T follicular helper cell (primary cell): ENCODE results near the gene SORCS2.

Experiments
- DNase-seq: peaks from one replicate; pipeline ENCODE4 v3.0.0-alpha.2; 2020; ENCODE audit warnings: low read depth

Gene SORCS2

DNA sequence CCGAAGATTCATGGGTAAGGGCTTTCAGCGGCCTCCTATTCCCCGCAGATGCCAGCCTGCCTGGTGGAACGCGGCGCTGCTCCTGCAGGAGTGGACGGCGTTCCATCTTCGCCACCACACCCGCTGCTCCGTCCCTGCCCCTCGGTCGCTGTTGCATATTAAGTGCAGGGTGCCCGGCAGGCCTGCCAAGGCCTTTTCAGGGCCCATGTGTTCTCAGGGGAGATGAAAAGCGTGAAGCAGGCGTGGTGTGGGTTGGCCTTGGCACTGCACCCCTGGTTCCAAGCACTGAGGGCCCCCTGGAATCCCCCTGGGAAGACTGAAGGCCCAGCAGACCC lies 52.0 kb downstream of the SORCS2 start:
- no peak for DNase-seq

DNA sequence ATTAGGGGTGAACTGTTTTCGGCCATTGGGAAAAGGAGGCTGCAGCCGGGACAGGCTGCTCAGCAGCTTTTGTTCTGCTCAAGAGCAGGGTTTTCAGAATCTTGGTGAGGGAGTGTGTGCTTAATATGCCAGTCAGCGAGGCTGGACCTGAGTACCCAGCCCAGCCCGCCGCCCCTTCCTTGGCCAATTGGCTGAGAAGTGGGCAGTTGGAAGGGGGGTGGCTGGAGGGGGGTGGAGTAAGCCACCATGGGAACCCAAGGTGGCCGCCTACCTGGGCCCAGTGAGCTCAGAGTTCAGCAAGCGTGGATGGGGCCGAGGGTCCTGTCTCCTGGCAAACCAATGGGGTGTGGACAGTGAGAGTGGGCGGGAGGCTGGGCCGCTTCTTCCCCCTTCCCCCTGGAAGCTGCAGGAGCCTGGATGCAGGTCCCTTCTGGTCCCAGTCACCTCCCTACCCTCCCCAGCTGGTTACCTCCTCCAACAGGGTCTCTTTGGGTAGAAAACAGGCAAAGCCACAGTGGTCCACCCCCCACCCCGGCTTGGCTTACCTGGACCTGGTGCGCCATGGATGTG lies 52.5 kb downstream of the SORCS2 start:
- DNase-seq, result no peak

DNA sequence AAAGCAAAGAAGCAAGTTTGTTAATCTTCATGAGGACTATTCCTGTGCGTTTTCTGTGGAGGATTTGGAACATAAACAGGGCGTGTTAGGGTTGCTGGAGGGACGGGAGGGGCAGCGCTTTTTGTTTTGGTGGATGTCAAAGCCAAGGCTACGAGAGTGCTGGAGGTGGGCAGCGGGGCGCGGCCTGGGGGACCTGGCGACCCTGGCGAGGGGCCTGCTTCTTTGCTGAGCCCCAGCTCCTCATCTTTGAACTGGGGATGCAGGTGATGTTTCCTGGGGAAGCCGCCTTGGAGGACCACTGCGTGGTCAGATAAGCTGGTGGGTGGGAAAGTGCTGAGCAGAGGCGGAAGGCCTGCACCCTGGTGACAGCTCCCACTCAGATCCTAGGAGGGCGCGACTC lies 55.2 kb downstream of the SORCS2 start:
- no peak for DNase-seq

DNA sequence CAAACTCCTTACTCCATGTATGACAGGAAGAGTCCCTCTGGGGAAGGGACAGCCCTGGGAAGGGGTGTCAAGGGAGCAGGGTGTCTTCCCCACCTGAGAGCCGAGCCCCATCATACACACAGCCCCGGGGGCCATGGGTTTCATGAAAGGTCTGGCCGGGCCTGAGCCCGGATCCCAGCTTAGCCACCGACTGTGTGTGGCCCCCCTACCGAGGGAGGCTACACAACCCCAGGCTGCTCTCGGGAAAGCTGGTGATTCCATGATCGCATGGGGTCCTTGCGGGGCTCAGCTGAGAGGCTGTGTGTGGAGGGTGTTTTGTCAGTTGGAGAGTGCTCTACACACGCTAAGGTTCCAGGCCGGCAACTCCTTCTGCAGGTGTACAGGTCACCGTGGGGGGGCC lies 55.6 kb downstream of the SORCS2 start:
- DNase-seq, result no peak

DNA sequence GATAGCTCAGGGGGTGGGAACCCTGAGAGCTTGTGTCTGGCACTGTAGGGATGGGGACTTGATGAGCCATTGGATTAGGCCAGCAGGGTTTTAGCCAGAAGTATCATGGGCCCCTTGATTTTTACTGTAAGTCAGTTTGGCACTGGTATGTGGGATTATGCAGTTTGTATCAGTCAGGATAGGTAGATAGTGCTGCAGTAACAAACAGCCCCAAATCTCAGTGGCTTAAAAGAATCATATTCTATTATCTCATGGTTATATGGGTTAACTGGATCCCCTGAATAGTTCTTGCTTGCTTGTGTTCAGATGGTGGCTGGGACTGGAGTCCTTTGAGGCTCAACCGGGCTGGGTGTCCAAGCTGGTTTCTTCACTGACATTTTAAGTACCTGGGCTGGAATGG lies 56.5 kb downstream of the SORCS2 start:
- DNase-seq, result no peak

DNA sequence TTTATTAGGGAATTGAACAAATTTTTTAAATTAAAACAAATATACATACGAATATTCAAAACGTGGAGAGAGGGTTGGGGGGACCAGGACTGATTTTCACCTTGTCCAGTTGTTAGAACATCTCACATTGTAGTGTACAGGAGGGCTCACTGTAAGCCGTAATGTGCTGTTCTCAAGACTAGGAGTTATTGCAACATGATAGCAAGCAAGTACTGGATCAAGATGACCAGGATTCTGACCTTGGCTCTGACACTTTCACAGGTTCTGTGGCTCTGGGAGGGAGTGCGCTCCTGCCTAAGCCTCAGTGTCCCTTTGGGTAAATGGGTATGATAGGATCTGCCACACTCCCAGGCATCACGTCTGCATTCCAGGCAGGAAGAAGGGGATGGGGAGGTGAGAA lies 59.0 kb downstream of the SORCS2 start:
- DNase-seq, result no peak

DNA sequence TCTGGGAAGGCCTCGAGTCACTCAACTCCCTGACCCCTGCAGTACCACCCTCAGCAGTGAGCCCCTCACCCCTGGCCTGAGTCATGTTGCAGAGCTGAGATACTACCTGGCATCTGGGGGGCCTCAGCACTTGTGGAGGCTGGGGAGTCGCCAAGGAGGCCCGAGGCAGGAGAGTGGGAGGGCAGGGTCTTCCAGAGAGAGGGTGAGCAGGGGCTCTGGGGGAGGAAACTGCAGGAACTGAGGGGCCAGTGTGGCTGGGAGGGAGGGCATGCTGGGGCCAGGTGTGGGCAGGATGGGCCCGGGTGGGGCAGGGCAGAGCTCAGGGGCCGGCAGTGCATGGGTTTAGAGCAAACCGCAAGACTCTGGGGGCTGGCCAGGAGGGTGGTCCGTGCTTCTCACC lies 59.7 kb downstream of the SORCS2 start:
- no peak for DNase-seq

DNA sequence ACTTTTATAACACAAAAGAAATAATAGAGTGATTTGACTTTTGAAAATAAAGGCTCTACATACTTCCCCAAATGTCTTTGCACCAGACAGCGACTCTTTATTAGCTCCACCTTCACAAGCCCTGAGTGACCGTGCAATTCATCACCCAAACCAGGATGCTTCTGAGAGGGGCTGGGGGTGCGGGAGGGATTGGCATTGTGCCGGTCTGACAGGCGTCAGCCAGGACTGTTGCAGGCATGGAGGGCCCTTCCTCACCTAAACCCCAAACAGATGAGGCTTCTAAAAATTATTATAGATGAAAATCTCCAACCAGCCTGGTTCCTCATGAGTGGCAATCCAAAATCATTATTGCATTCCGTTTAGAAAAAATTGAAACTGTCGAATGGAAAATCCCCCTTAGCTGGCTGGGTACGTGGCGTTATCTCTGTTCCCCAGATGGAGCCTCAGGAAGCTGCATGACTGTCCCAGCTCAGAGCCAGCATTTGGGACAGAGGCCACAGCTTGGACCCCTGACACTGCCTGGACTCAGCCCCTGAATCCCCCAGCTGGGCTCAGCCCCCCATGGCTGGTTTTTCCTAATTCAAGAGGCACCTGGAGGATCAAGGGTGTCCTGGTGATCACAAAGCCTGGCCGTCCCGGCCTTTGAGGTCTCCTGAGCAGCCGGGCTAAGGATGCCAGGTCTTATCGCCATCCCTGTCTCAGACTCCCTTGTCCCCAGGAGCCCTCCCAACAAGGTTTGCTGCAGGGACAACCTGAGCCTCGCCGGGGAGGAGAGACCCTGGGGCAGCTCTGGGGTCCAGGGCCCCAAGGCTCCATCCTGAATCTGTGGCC lies 60.4 kb downstream of the SORCS2 start:
- DNase-seq, result no peak

DNA sequence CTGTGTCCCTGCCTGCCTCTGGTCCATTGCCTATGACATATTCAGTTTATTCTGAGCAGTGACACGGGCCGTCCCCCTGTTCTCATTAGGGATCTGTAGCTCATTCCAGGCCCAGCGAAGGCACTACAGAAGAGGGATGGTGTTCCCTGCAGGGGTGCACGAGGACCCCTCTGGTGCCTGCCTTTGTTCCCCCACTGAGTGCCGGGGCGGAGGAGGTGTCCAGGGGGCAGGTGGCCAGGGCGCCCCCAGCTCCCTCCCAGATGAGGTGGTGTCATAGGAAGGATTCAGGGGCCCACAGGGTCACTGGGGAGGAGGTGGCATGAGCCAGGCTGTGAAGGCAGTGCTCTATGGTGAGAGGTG lies 61.0 kb downstream of the SORCS2 start:
- DNase-seq, result no peak

DNA sequence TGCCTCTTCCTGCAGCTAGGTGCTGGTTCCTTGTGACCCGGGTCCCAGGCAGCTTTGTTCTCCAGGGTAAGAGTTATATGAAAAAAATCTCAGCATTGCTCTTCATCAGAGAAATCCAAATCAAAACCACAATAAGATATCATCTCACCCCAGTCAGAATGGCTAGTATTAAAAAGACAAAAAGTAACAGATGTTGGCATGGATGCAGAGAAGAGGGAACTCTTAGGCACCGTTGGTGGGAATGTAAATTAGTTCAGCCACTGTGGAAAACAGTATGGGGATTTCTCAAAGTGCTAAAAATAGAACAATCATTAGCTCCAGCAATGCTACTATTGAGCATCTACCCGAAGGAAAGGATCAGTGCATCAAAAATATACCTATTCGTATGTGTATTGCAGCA lies 61.5 kb downstream of the SORCS2 start:
- DNase-seq, result no peak

DNA sequence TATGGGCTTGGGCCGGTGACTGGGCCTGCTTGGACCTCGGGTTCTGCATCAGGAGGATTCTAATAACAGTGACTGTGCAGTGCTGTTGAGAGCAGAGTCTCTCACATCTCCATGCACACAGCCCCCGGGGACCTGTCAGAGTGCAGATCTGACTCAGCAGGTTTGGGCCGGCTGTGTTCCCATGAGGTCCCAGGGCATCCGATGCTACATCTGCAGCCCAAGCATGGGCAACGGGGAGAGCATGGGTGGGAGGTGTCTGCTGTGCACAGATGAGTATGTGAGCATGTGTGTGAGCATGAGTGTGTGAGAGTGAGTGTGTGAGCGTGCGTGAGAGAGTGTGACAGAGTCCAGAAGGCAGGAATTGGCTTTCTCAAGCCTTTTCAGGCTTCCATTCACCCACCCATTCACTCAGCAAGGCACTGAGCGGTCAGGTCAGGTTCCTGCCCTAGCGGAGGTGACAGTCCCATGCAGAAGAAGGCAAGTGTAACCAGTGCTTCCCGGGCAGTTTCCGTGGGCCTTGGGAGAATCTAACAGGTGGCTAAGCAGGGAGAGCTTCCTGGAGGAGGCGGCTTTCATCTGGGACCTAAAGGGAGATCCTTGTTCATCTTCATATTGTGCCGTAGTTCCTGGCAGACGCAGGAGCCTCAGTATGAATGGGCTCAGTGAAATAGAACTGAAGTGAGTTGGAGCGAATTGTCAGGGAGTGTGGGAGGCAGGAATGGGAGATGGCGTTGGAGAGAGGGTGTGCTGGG lies 62.6 kb downstream of the SORCS2 start:
- DNase-seq, result no peak

DNA sequence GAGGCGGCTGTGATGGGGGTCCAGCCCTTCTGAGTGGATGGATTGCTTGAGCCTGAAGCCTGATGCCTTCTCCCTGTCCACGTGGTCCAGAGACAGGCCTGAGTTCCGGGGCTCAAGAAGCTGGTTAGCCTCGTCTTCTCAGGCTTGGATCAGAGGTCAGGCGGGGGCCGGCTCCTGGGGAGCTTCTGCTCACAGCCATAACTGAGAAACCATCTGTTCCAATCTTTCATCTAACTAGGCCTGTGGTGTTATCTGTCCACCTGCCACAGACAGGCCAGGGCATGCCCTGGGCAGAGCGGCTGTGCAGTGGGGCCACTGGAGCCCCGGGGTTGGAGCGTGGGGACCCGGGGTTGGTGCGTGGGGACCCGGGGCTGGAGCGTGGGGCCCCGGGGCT lies 63.1 kb downstream of the SORCS2 start:
- DNase-seq, result no peak

DNA sequence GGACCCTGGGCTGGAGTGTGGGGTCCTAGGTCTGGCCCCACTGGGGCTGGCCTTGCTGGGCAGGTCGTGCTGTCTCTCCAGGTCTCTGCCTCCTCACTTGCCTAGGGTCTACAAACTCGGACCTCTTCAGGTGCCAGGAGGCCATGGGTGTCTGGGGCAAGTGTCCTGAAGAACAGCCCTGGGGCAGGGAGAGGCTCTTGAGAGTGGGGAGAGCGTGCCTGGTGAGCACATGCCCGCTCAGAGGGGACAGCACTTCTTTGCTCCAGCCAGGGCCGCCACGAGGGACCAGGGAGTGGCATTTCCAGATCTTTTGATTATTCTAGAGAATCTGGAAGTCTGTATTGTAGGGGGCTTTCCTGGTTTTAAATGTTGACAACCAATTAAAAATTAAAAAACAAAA lies 63.7 kb downstream of the SORCS2 start:
- DNase-seq, result no peak

DNA sequence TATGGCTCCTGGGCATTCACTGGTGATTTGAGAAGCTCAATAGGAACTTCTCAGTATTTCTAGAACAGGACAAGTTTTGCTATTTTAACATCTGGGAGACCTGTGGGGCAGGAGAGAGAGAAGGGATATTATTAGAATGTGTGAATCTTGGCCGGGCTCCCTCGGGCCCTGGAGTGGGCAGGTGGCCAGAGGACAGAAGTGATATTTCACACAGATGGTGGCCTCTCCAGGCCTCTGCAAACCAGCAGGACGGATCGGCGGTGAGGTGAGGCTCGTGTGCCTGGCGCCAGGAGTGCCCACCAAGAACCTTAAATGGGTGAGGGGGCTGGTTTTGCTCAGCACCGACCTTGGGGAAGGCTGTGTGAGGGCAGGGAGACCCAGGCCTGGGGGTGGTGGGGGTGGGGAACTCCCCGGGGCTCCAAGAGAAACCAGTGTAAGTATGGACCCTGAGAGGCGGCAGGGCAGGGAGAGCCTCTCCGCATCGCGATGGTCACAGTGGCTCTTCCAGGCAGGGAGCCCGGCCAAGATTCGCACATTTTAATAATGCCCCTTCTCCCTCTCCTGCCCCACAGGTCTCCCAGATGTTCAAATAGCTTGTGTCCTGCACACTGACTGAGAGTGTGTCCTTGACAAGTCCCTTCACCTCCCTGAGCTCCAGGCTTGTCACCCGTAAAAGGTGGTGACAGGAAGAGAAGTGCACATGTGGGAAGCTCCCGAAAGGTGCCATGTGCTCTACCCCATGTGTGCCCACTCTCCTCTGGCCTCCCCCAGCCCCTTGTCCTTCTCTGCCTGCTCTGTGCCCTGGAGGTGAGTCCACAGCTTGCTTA lies 64.9 kb downstream of the SORCS2 start:
- no peak for DNase-seq

DNA sequence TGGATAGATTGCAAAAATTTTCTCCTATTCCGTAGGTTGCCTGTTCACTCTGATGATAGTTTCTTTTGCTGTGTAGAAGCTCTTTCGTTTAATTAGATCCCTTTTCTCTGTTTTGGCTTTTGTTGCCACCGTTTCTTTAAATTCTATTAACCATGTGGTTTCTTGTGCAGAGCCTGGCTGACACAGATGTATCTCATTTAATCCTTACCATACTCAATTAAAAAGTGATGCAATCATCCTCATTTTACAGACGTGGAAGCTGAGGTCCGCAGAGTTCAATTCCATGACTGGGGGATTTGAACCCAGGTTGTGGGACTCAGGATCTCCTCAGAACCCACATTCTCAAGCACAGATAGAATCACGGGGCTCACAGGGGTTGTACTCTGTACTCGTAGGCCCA lies 66.7 kb downstream of the SORCS2 start:
- DNase-seq, result no peak

DNA sequence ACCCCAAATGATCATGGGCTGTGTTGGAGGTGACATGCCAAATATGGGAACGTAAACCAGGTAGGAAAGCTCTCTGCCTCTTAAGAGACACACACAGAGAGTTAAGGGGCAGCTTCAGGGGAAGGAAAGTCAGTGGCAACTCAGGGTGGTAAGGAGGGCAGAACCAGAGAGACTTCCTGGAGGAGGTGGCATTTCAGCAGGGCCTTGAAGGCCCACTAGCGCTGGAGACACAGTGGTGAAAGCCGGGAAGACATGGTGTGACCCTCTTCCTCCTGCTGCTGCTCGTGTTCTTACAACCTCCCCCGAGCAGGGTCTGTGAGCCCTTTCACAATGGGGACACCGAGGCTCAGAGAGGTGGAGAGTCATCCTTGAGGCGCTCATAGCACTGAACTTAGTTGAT lies 68.2 kb downstream of the SORCS2 start:
- DNase-seq, result no peak

DNA sequence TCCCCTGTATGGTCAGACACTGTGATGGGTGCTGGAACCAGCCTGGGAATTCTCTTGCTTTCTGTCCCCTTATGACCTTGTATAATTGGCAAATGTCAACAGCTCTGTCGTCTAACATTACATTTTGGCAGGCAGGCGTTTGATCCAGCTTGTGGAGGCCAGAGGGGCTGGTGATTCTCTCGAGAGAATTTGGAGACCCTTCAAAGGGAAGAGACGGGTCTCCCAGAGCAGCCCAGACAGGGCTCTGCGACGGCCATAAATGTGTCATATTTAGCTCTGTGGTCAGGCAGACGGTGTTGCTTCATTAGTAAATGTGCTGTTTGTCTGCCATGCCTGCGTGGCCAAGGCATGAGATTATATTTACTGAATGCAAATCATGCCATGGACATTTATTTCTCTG lies 68.7 kb downstream of the SORCS2 start:
- no peak for DNase-seq

DNA sequence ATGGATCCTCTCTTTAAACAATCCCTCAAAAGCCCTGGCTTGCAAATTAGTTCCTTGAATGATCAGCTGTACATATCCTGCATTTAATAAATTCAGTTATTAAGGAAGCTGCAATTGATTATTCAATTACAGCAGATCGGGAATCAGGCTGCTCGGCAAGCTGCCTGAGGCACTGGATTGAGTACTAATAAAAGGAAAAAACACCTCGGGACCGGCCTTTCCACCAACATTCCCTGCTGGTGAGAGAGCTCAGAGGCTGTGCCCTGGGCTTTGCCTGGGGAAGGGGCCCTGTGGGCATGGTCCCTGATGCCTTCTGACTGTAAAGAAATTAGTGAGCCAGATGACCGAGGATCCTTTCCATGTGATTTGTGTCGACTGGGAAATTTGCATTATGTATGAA lies 69.2 kb downstream of the SORCS2 start:
- DNase-seq, result no peak

DNA sequence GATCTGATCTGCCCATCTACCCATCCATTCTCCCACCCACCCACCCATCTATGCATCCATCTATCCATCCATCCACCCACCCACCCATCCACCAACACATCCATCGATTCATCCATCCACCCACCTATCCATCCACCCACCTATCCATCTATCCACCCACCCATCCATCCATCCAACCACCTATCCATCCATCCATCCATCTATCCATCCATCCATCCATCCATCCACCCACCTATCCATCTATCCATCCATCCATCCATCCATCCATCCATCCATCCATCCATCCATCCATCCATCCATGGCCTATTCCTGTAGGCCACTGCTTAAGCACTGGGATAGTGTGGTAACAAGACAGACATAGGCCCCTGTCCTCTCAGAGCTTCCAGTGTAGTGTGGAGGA lies 69.8 kb downstream of the SORCS2 start:
- DNase-seq, result no peak

DNA sequence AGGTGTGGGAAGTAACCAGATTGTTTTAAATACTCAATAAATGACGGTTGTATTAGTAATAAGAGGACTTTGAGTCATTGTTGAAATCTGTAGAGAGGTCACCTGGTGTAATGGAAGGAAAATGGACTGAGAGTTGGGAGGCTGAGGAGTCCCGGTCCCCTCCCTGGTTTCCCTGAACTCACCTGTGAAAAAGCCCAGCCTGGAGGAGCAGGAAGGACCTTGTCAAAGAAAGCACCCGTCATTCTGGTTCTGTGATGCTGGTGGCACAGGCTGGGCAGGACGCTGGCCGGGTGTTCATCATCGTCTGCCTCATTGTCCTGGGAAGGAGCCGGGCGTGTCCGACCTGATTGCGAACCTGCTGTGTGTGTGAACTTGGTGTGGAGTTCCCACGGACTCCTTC lies 70.8 kb downstream of the SORCS2 start:
- DNase-seq, result no peak

DNA sequence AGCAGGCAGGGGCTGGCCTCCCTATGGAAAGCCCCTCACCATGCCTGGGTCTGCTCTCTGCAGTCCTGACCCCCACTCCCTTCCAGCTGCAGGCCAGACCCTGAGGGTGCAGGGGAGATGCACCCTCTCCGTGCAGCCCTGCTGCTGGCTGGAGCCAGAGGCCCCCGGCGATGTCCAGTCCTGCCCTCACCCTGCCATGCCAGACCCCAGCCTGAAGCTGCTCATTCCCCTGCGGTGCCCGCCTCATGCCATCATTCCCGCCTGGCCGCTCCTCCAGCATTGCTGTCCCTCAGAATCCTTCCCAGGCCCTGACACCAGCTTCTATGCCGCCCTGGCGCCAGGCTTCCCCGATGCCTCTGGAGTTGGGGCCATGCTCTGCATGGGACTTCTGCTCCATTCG lies 72.4 kb downstream of the SORCS2 start:
- no peak for DNase-seq

DNA sequence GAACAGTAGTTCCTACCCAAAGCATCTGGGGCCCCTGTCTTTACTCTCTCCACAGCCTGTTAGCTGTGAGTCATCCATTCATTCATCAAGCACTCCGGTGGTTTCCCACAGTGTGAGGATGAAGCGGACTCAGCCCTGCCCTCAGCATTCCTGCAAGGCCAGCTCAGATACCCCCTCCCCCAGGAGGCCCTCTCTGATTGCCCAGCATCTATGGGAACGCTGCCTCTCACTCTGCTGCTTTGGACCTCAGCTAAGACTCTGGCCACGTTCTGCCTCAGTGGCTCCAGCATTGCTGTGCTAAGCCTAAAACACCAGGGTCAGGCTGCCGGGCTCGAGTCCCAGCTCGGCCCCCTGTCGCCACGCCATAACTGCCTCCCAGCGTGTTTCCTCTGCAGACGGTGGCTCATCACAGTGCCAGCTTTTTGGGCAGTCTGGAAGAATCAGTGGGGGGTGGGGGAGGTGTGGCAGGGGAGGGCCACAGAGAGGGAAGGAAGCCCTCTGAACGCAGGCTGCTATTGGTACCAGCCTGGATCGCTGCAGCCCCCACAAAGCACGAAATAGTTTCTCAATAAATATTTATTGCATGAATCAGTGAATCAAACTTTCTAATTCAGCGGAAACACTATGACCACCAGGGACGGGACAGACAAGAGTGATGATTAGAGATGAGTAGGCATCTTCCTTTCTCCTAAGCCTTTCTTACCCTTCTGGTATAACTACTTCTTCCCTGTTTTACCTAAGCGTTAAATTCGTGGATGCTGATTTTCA lies 74.4 kb downstream of the SORCS2 start:
- no peak for DNase-seq
